Activated CD4-positive, alpha-beta memory T cell treated with anti-CD3 and anti-CD28 coated beads, Interleukin-2, amount 10 ng/mL, durations not matched to agents 7 days and 5 days (primary cell): Measurements from ENCODE around the gene TMEM129. TPM values are rescaled to one million over a fixed set of nuclear protein-coding genes. Genes with fewer than 3 reads are reported as not detected.

ENCODE experiments used
- total RNA-seq, 2 experiments: library from RNA; stranded (reverse); gene quantifications; one replicate each; pipeline ENCODE4 v1.2.3, GENCODE V29; 2021

The TMEM129 gene
- total RNA-seq, 2 experiments from 2014 or later, result 20.4 to 22.3 TPM

Other genes starting within 250 kb of the TMEM129 start
- under 1 TPM; 0.65 to 0.91 TPM for gene FAM53A, start 37.0 kb downstream of the TMEM129 start, total RNA-seq
- gene SLBP, start 9.0 kb downstream of the TMEM129 start, total RNA-seq, result 100 to 1,000 TPM; 105 to 107 TPM
- gene TACC3, start 198 bp upstream of the TMEM129 start, total RNA-seq, result 100 to 1,000 TPM; 213 TPM
- gene FGFR3, start 72.0 kb upstream of the TMEM129 start, total RNA-seq, result under 1 TPM; 0.18 to 0.45 TPM
- 10 to 100 TPM; 36.6 to 39.3 TPM for gene LETM1, start 134.8 kb upstream of the TMEM129 start, total RNA-seq
- gene NSD2, start 150.1 kb upstream of the TMEM129 start, total RNA-seq, result 100 to 1,000 TPM; 235 to 248 TPM